Heart right ventricle (tissue), 16 donors: ENCODE results near the gene PRTN3. TPM values are rescaled to one million over a fixed set of nuclear protein-coding genes. Genes with fewer than 3 reads are reported as not detected.
A peak's percentile ranks its signal among the peaks of the same experiment; 100 is the strongest.

Experiments
- ATAC-seq, 8 donors: fragments of 200-7000 bp; cut with Tn5 transposase; one replicate each; pipeline ENCODE4 v1.9.1; 2020; ENCODE audit warnings: mild to moderate bottlenecking in 8 of 8, moderate library complexity in 8 of 8, moderate number of reproducible peaks in 1 of 8
- DNase-seq, 2 donors: peaks; one replicate each; pipeline ENCODE4 v3.0.0-alpha.2; 2020
- H3K27ac ChIP-seq, 10 donors: fragments of 200-600 bp; sonication (generic) in 2 of 10; one replicate each; pipeline versions ENCODE4 v1.5.0 to v1.8.0; 2020 to 2022; ENCODE audit warnings: mild to moderate bottlenecking in 3 of 10
- H3K27me3 ChIP-seq, 7 donors: fragments of 200-600 bp; one replicate each; pipeline ENCODE4 v1.8.0; 2021 to 2022; ENCODE audit warnings: mild to moderate bottlenecking in 2 of 7
- H3K36me3 ChIP-seq, 9 donors: fragments of 200-600 bp; sonication (generic) in 1 of 9; one replicate each; pipeline versions ENCODE4 v1.5.0 to v1.8.0; 2020 to 2022; ENCODE audit warnings: mild to moderate bottlenecking in 2 of 9
- H3K4me1 ChIP-seq, 9 donors: fragments of 200-600 bp; sonication (generic) in 1 of 9; one replicate each; pipeline versions ENCODE4 v1.5.0 to v1.8.0; 2020 to 2022; ENCODE audit warnings: mild to moderate bottlenecking in 4 of 9
- H3K4me3 ChIP-seq, 10 donors: fragments of 200-600 bp; sonication (generic) in 2 of 10; one replicate each; pipeline versions ENCODE4 v1.5.0 to v1.8.0; 2020 to 2022; ENCODE audit warnings: mild to moderate bottlenecking in 7 of 10, moderate library complexity in 2 of 10
- H3K9me3 ChIP-seq, 11 donors: fragments of 200-600 bp in 10 of 11; sonication (generic) in 2 of 11; one replicate each; pipeline versions ENCODE4 v1.5.0 to v1.8.0; 2013 to 2022; ENCODE audit warnings: mild to moderate bottlenecking in 2 of 11, control low read depth in 1 of 11, moderate library complexity in 1 of 11
- WGBS, 2 donors: extraction: QIAGEN DNeasy Blood & Tissue Kit; methylation state at CpG; one replicate each; pipeline ENCODE4 v1.1.7; 2013; ENCODE audit warnings: inconsistent platforms in 1 of 2; 5-methylcytosine and 5-hydroxymethylcytosine counted together
- intact Hi-C, 10 donors: fragments of 100-400 bp; cut with DNase I; formaldehyde crosslinking; loops; one replicate each; pipeline versions ENCODE4 v1.11.1 to v1.14.2; 2022
- polyA plus RNA-seq, 2 donors: library from polyadenylated mRNA; stranded (reverse); fragments of 200-250 nt; gene quantifications; one replicate each; pipeline ENCODE4 v1.2.3, GENCODE V29; 2013
- total RNA-seq, 10 donors: library from RNA; stranded (reverse); fragmentation: NEBNext Ultra II Directional in 3 of 10; extraction: Animal tissue kit (Norgen Biotek cat#: 25700) in 3 of 10; gene quantifications; one replicate each; pipeline versions ENCODE4 v1.2.1 to v1.2.4, GENCODE V29; 2021 to 2023
- TF ChIP-seq, protein P1 (sequence below), 9 donors: fragments of 200-600 bp; sonication (generic) in 2 of 9; IDR thresholded peaks; one replicate each; pipeline versions ENCODE4 v1.5.0 to v1.8.0; 2021 to 2022; ENCODE audit warnings: antibody characterized with exemption in 9 of 9, mild to moderate bottlenecking in 5 of 9, moderate library complexity in 1 of 9
- donor health status: Arrhythmogenic right ventricular cardiomyopathy.
- donor health status: ischemic (EF 13 %, LVEDD 7.1; RV severe dilation, severe dysfunction).
- donor health status: healthy with polysubstance abuse.
- donor health status: DM: no; HTN: yes; CAD: no.
- donor health status: DM: no; HTN: no; CAD: no.
- donor health status: ischemic (EF 25% LVEDD 6.9; RV normal size, moderate dysfunction).
- donor health status: ischemic (EF 25% LVEDD 5.7; RV mildly dilated, moderate dysfunction).
- donor health status: healthy.
- donor health status: DM: yes; HTN: yes; CAD: no.
- donor health status: Ischemic cardiomyopathy.
- donor health status: ischemic (EF 35%, LVEDD 5.7; RV mildly dilated, moderate dysfunction).
- donor health status: nonischemic (EF 11% LVEDD 7.7; RV severe dilation, severe dysfunction).
- donor health status: DM: yes; HTN: yes; CAD: no.
- donor health status: PGD.
- donor health status: ischemic (EF 29% LVEDD 5.4; RV normal size, mild dysfunction).
- donor health status: nonischemic (EF 23%, LVEDD 6.1; RV moderate dilation, normal function).

The PRTN3 gene
- total and polyA plus RNA-seq, 12 donors, result 0.12 TPM; not detected in 11

DNA sequence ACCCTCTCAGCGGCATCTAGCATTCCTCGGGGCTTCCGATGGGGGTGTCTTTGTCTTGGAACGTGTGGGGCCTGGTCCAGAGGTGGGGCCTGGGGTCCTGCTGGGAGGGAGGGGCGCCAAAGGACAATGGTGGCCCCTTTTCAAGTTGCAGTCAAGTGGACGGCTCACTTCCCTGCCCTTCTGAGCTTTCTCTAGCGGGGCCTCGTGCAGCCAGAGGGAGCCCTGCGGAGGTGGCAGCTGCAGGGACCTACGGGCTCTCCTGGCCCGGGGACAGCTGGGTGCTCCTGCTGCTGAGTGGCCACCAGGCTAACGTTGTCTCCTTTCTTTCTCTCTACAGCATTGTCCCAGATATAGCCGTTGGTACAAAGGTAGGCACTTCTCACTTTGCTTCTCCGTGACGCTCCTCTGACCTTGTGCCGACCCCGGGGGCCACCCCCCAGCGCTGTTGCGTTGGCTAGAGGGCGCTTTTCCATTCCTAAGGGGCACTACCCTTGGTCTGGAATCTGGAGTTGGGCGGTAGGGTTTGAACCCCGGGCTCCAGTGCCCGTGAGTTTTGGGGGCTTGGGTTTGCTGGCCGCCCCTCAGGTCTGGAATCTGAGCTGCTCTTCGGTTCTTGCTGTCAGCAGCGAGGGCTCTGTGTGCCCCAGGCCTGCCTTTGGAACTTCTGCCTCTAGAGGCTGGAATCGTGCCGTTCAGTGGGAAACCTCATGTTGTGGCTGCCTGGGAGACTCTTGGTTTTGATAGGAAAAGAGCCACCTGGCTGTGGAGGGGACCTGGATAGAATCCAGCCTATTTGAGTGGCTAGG is 41.5 kb upstream of the PRTN3 start:
- Histone ChIP-seq H3K4me3 (peak overlapping the region; percentile 61 to 95 (median 86)), H3K27me3 (no peaks in the 10 kb centered on the region), H3K36me3 (peaks cover 0 to 61% (median 3%) of the 10 kb centered on the region in 9 donors), H3K4me1 (peaks cover 47 to 72% (median 67%) of the 10 kb centered on the region in 9 donors), H3K9me3 (no peaks in the 10 kb centered on the region), H3K27ac (peak overlapping the region; percentile 9 to 100 (median 98))
- TF ChIP-seq, protein P1, sequence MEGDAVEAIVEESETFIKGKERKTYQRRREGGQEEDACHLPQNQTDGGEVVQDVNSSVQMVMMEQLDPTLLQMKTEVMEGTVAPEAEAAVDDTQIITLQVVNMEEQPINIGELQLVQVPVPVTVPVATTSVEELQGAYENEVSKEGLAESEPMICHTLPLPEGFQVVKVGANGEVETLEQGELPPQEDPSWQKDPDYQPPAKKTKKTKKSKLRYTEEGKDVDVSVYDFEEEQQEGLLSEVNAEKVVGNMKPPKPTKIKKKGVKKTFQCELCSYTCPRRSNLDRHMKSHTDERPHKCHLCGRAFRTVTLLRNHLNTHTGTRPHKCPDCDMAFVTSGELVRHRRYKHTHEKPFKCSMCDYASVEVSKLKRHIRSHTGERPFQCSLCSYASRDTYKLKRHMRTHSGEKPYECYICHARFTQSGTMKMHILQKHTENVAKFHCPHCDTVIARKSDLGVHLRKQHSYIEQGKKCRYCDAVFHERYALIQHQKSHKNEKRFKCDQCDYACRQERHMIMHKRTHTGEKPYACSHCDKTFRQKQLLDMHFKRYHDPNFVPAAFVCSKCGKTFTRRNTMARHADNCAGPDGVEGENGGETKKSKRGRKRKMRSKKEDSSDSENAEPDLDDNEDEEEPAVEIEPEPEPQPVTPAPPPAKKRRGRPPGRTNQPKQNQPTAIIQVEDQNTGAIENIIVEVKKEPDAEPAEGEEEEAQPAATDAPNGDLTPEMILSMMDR (IDR thresholded peaks at IDR 0.05), result peak in 2 of 9 donors; percentile 3 to 24
- ATAC-seq, result no peak
- intact Hi-C loops, result loop anchor here in 2 of 10 donors (5.0 to 10.0 kb wide), 2 partner anchors 56 to 292 kb away; partner anchors contain the start of genes CFD (in 1 of the 2), ELANE (in 1 of the 2) and TPGS1 (in 1 of the 2)
- 6 to 8% methylated on average over 28 of the region's 28 CpGs for WGBS, 2 donors
- DNase-seq, result no peak

DNA sequence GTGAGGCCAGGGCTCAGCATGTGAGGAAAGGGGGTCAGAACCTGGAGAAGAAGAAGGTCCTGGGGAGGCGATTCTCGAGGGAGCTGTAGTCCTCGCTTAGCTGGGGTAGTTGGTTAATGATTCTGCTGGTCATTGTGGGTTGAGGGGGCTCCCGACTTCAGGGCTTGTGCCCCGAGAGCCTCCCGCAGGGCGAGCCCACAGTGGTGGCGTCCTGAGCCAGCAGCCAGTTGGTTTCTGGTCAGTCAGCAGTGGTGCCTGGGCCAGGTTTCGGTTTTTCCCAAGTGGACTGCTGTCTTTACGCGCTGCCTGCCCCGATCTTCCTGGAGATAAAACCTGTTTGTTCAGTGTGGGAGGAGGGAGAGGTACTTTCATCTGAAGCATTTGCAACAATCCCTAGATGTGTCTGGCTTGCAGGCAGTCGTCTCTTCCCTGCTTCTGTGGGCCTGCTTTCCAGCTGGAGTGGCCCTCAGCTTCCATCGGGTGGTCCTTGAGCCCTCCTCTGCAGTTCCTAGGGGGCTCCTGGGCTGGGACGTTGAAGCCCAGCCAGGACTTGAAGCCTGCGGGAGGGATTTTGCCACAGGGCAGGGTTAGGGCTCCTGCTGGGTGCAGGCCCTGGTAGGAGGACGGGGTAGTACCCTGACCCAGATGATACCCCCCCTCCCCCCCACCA is 40.3 kb upstream of the PRTN3 start:
- ATAC-seq, result no peak
- intact Hi-C loops, result no loop called here
- Histone ChIP-seq H3K4me3 (peak overlapping the region in 9 of 10 donors; percentile 12 to 94 (median 77)), H3K9me3 (no peaks in the 10 kb centered on the region), H3K4me1 (peaks cover 50 to 78% (median 69%) of the 10 kb centered on the region in 9 donors), H3K27ac (peak overlapping the region; percentile 14 to 100 (median 98)), H3K27me3 (no peaks in the 10 kb centered on the region), H3K36me3 (peaks cover 4 to 73% (median 15%) of the 10 kb centered on the region in 9 donors)
- DNase-seq, result no peak
- TF ChIP-seq, protein P1 (IDR thresholded peaks at IDR 0.05), result no peak
- WGBS, 2 donors, result 27 to 38% methylated on average over 17 of the region's 17 CpGs

DNA sequence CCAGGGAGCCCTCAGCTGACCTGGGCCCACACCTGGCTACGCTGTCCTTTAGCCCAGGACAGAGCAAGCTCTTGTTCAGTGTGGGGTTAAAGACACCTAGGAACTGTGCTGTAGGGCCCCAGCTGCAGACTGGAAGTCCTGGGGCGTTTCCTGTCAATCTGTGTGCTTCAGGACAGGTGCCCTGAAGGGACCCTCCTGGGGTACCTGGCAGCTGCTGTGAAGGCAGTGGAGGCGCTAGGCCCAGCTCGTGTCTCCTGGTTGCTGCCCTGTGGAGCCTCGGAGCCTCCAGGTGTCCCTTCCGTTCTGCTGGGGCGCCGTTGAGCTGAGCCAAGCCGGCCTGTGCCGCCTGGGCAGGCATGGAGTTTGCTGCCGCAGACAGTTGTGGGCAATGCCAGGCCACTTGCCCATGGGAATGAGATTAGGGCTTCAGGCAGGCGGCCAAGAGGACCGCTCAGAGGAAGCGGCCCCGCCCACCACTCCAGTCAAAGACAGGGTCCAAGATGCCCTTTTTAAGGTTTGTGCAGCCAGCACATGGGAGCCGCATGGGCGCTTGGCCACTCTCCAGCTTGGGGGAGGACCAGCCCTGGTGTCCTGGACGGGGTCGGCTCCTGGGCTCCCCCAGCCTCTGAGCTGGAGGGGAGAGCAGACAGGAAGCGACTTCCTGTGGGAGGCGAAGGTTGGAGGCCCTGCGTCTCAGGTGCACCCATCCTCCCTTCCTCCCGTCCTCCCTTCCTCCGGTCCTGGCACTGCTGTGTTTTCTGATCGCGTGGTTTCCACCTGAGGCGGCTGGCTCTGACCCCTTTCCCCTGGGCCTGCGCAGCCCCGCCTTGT is 39.6 kb upstream of the PRTN3 start:
- Histone ChIP-seq H3K4me3 (peak overlapping the region in 9 of 10 donors; percentile 12 to 94 (median 77)), H3K4me1 (peaks cover 50 to 73% (median 64%) of the 10 kb centered on the region in 9 donors), H3K36me3 (peaks cover 4 to 81% (median 22%) of the 10 kb centered on the region in 9 donors), H3K27me3 (no peaks in the 10 kb centered on the region), H3K9me3 (no peaks in the 10 kb centered on the region), H3K27ac (peak overlapping the region; percentile 14 to 100 (median 96))
- DNase-seq, result peak; percentile 84
- peak in 7 of 8 donors; percentile 5 to 49 (median 34) for ATAC-seq
- TF ChIP-seq, protein P1 (IDR thresholded peaks at IDR 0.05), result no peak
- WGBS, 2 donors, result 19 to 21% methylated on average over 29 of the region's 29 CpGs
- intact Hi-C loops, result no loop called here
